ENCODE results near the gene MAML3.

The MAML3 gene

GRCh38 chr4:139809757-139810140 is 344.2 kb downstream of the MAML3 start:
- DNase-seq (ENCODE audit: low read depth) = no peak

GRCh38 chr4:139808808-139809756 is 344.9 kb downstream of the MAML3 start:
- DNase-seq (ENCODE audit: low read depth) = no peak

GRCh38 chr4:139808381-139808807 is 345.6 kb downstream of the MAML3 start:
- DNase-seq (ENCODE audit: low read depth) = no peak

GRCh38 chr4:139807483-139807882 is 346.5 kb downstream of the MAML3 start:
- DNase-seq (ENCODE audit: low read depth) = no peak

- no peak for DNase-seq (ENCODE audit: low read depth)
Observed at GRCh38 chr4:139806929-139807328, 347.1 kb downstream of the MAML3 start.

GRCh38 chr4:139802931-139803330 is 351.1 kb downstream of the MAML3 start:
- DNase-seq (ENCODE audit: low read depth) = no peak

GRCh38 chr4:139802488-139802887 is 351.5 kb downstream of the MAML3 start:
- no peak for DNase-seq (ENCODE audit: low read depth)

GRCh38 chr4:139801895-139802294 is 352.1 kb downstream of the MAML3 start:
- no peak for DNase-seq (ENCODE audit: low read depth)

GRCh38 chr4:139800082-139800481 is 353.9 kb downstream of the MAML3 start:
- DNase-seq (ENCODE audit: low read depth) = no peak

- no peak for DNase-seq (ENCODE audit: low read depth)
Observed at GRCh38 chr4:139799615-139800014, 354.4 kb downstream of the MAML3 start.

GRCh38 chr4:139798456-139798855 is 355.5 kb downstream of the MAML3 start:
- DNase-seq (ENCODE audit: low read depth) = no peak

- DNase-seq (ENCODE audit: low read depth) = no peak
Observed at GRCh38 chr4:139797287-139797686, 356.7 kb downstream of the MAML3 start.

- peak; percentile 2 for DNase-seq (ENCODE audit: low read depth)
Observed at GRCh38 chr4:139795527-139796314, 358.3 kb downstream of the MAML3 start.

GRCh38 chr4:139794158-139794954 is 359.6 kb downstream of the MAML3 start:
- peak; percentile 72 for DNase-seq (ENCODE audit: low read depth)

- DNase-seq (ENCODE audit: low read depth) = no peak
Observed at GRCh38 chr4:139791681-139792080, 362.3 kb downstream of the MAML3 start.

GRCh38 chr4:139790291-139790690 is 363.7 kb downstream of the MAML3 start:
- DNase-seq (ENCODE audit: low read depth) = no peak

GRCh38 chr4:139789096-139789654 is 364.8 kb downstream of the MAML3 start:
- DNase-seq (ENCODE audit: low read depth) = no peak

GRCh38 chr4:139786494-139787354 is 367.3 kb downstream of the MAML3 start:
- DNase-seq (ENCODE audit: low read depth) = no peak

- DNase-seq (ENCODE audit: low read depth) = no peak
Observed at GRCh38 chr4:139785356-139785755, 368.6 kb downstream of the MAML3 start.

- DNase-seq (ENCODE audit: low read depth) = no peak
Observed at GRCh38 chr4:139783741-139784484, 370.1 kb downstream of the MAML3 start.

Measured in fibroblast of the conjunctiva (primary cell).